Natural killer cell (primary cell): ENCODE data around the gene COL5A1. TPM values are rescaled to one million over a fixed set of nuclear protein-coding genes. Genes with fewer than 3 reads are reported as not detected.

Experiments
- ATAC-seq, 3 donors: fragments of 150-1000 bp in 2 of 3; fragments of 200-7000 bp in 1 of 3; cut with Tn5 transposase; 1 replicate in 1 of 3; 2 replicates in 2 of 3; pipeline ENCODE4 v1.10.0; 2021; ENCODE audit warnings: mild to moderate bottlenecking in 2 of 3, moderate library complexity in 2 of 3
- DNase-seq, 2 donors: peaks; one replicate each; pipeline versions ENCODE4 v3.0.0 to v3.0.0-alpha.2; 2013 to 2021; ENCODE audit warnings: mixed read lengths in 1 of 2
- H3K27ac ChIP-seq: one replicate; pipeline ENCODE4 v1.5.1; 2013; ENCODE audit warnings: mild to moderate bottlenecking, low read length
- H3K27me3 ChIP-seq: one replicate; pipeline ENCODE4 v1.6.1; 2013; ENCODE audit warnings: low read length; ENCODE audit not compliant: control insufficient read depth, insufficient read depth
- H3K36me3 ChIP-seq: one replicate; pipeline ENCODE4 v1.6.1; 2013; ENCODE audit warnings: low read length; ENCODE audit not compliant: control insufficient read depth, insufficient read depth
- H3K4me1 ChIP-seq: one replicate; pipeline ENCODE4 v1.6.1; 2013; ENCODE audit warnings: low read length; ENCODE audit not compliant: control insufficient read depth, insufficient read depth
- H3K4me3 ChIP-seq: one replicate; pipeline ENCODE4 v1.5.1; 2013; ENCODE audit warnings: low read length
- H3K9me3 ChIP-seq: one replicate; pipeline ENCODE4 v1.6.1; 2013; ENCODE audit warnings: low read length; ENCODE audit not compliant: control insufficient read depth, insufficient read depth
- H3K27ac Mint-ChIP-seq, 2 donors: one replicate each; pipeline ENCODE4 v1.8.0; 2022; ENCODE audit warnings: mild to moderate bottlenecking in 2 of 2, mixed read lengths in 2 of 2, moderate library complexity in 1 of 2
- H3K27me3 Mint-ChIP-seq, 2 donors: one replicate each; pipeline ENCODE4 v1.8.0; 2022; ENCODE audit warnings: low read depth in 2 of 2, mixed read lengths in 2 of 2
- H3K36me3 Mint-ChIP-seq: one replicate; pipeline ENCODE4 v1.8.0; 2022; ENCODE audit warnings: mixed read lengths
- H3K4me1 Mint-ChIP-seq, 2 donors: one replicate each; pipeline ENCODE4 v1.8.0; 2022; ENCODE audit warnings: mixed read lengths in 2 of 2
- H3K4me3 Mint-ChIP-seq: one replicate; pipeline ENCODE4 v1.8.0; 2022; ENCODE audit warnings: mild to moderate bottlenecking, moderate library complexity, mixed read lengths
- H3K9me3 Mint-ChIP-seq, 2 donors: one replicate each; pipeline ENCODE4 v1.8.0; 2022; ENCODE audit warnings: mixed read lengths in 2 of 2
- CTCF ChIP-seq: fragments of 200-600 bp; IDR thresholded peaks from one replicate; pipeline ENCODE4 v1.8.0; 2022; ENCODE audit warnings: antibody characterized with exemption
- WGBS: methylation state at CpG from one replicate; pipeline ENCODE4 v1.1.7; 2013; ENCODE audit warnings: missing lambda C conversion rate; ENCODE audit not compliant: insufficient coverage; 5-methylcytosine and 5-hydroxymethylcytosine counted together
- intact Hi-C: fragments of 100-400 bp; cut with micrococcal nuclease; formaldehyde crosslinking; loops from one replicate; pipeline ENCODE4 v1.14.2; 2022
- total RNA-seq, 4 donors: library from RNA; stranded (reverse); fragments of 120-200 nt in 1 of 4; gene quantifications; one replicate each; pipeline versions ENCODE4 v1.2.3 to v1.2.4, GENCODE V29; 2013 to 2022

The COL5A1 gene
- total RNA-seq, 3 donors from 2014 or later (not counting 1 experiment from before 2014, with no cell fraction given) = 0.11 to 0.28 (median 0.23) TPM

DNA sequence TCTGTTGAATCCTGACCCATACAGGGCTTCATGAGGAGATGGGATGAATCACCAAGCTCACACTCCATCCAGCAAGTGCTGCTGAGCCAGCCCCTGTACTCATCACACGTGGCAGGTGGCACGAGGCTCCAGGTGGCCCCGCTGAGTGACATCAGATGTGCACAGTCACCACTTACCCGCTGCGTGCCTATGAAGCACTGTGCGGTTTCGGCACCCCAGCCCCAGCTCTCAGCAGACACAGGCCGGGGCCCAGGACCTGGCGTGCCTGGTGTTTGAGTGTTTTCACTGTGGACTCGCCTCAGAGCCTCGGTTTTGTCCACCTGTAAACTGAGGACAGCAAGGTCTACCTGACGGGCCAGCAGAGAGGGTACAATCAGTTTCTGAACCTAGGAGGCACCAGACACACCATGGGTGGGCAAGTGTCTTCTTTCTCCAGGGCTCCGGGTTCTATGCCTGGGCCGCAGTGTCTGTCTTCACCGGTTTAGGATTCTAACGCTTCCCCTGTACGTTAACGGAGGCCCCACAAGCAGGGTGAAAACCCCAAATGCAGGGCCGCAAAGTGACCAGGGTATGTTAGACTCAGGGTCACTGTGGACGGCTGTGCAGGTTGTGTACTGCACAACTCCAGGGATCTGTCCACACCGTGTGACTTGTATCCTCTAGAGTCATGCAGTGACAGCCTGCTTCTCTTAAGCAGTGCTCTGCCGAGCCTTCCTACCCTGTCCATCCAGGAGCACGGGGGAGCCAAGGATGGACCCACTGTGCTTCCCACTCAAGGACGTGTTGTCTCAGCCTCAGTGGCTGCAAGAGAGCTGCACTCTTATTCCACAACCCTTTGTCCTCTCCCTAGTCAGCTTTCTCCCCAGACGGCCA is 44.3 kb upstream of the COL5A1 start:
- H3K36me3 Mint-ChIP-seq = no peaks in the 10 kb centered on the region
- peaks cover 0 to 4% of the 10 kb centered on the region in 2 donors for H3K27me3 Mint-ChIP-seq
- intact Hi-C loops = loop anchor here (10.0 kb wide), 1 partner anchor 152 kb away; no protein-coding TSS in a partner anchor
- 83% methylated on average over 25 of the region's 25 CpGs for WGBS
- Histone ChIP-seq H3K27ac (no peak overlapping the region), H3K27me3 (no peaks in the 10 kb centered on the region), H3K9me3 (no peaks in the 10 kb centered on the region), H3K4me3 (no peak overlapping the region), H3K36me3 (no peaks in the 10 kb centered on the region), H3K4me1 (no peaks in the 10 kb centered on the region)
- no peaks in the 10 kb centered on the region for H3K9me3 Mint-ChIP-seq
- H3K4me1 Mint-ChIP-seq = no peaks in the 10 kb centered on the region
- no peak overlapping the region for H3K4me3 Mint-ChIP-seq
- no peak for DNase-seq
- no peak overlapping the region for H3K27ac Mint-ChIP-seq
- TF ChIP-seq CTCF = no peak
- ATAC-seq = peak in 1 of 3 donors; percentile 1

DNA sequence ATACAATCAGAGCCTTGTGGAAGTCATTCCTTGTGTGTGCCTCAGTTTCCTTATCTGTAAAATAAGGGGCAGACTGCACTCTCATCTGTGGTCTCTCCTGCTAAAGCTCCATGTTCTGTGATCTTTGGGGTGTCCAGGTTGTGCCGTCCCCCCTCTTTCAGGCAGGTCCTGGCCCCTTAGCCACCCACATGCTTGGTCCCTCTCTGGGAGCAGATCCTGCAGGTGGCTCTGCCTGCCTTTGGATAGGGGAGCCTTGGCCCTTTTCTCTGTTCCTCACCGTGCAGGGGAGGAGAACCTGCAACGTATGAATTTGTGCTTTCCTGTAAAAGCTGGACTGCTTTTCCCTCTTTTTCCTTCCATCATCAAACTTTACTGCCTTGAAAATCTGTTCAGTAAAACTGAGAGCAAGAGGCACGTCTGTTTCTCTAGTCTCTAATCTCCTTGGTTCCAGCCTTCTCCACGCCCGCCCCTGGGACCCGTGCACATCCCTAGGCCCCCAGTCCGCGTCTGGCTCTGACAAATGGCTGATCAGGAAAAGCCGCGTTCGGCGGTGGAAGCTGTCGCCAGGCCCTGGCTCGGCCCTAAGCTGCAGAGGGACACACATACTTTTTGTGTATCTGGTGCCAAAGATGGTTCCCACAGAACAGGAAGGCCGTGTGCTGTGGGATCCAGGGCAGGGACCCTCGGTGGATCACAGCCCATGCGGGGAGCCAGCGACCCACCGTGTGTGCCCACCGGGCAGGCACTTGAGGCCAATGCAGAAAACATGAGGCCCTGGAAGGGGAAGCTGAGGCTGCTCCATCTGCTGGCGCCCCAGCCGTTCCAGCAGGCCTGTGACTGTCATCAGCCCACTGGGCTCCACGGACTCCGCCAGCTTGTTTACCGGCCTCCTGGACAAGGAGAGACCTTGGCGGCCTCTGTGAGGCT is 43.4 kb upstream of the COL5A1 start:
- Histone ChIP-seq H3K9me3 (no peaks in the 10 kb centered on the region), H3K36me3 (no peaks in the 10 kb centered on the region), H3K27me3 (no peaks in the 10 kb centered on the region), H3K27ac (no peak overlapping the region), H3K4me1 (no peaks in the 10 kb centered on the region), H3K4me3 (no peak overlapping the region)
- Mint-ChIP-seq H3K4me3 (no peak overlapping the region), H3K27me3 (peaks cover 0 to 4% of the 10 kb centered on the region in 2 donors), H3K36me3 (no peaks in the 10 kb centered on the region), H3K27ac (no peak overlapping the region), H3K9me3 (no peaks in the 10 kb centered on the region), H3K4me1 (no peaks in the 10 kb centered on the region)
- intact Hi-C loops = loop anchor here (10.0 kb wide), 1 partner anchor 153 kb away; no protein-coding TSS in a partner anchor
- WGBS = 68% methylated on average over 27 of the region's 27 CpGs
- no peak for TF ChIP-seq CTCF
- ATAC-seq = no peak
- no peak for DNase-seq

DNA sequence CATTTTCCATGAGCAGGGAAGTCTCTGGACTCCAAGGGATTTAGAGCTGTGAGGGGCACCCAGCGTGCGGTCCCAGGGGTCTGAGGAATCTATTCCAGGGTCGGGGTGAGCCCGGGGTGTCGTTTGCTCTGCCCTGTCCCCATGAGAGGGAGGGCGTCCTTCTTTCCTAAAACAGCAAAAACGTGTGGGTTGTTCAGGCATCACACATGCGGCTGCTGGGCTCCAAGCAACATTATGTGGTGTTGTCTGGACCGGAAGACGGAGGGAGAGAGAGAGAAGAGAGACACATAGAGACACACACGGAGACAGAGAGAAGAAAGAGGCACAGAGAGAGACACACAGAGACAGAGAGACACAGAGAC is 42.7 kb upstream of the COL5A1 start:
- Histone ChIP-seq H3K9me3 (no peaks in the 10 kb centered on the region), H3K36me3 (no peaks in the 10 kb centered on the region), H3K4me3 (no peak overlapping the region), H3K4me1 (no peaks in the 10 kb centered on the region), H3K27me3 (no peaks in the 10 kb centered on the region), H3K27ac (no peak overlapping the region)
- Mint-ChIP-seq H3K36me3 (no peaks in the 10 kb centered on the region), H3K27me3 (no peaks in the 10 kb centered on the region), H3K4me1 (no peaks in the 10 kb centered on the region), H3K27ac (no peak overlapping the region), H3K9me3 (no peaks in the 10 kb centered on the region), H3K4me3 (no peak overlapping the region)
- DNase-seq = no peak
- TF ChIP-seq CTCF = no peak
- intact Hi-C loops = loop anchor here (10.0 kb wide), 1 partner anchor 154 kb away; no protein-coding TSS in a partner anchor
- no peak for ATAC-seq
- 88% methylated on average over 11 of the region's 11 CpGs for WGBS
